GM23248 (cell line): ENCODE data around the gene CRP.

Source experiments
- EZH2 ChIP-seq: fragments of 200-600 bp; sonication (generic); IDR thresholded peaks from 2 replicates; pipeline ENCODE4 v1.6.1; 2018; ENCODE audit warnings: antibody characterized with exemption, mild to moderate bottlenecking; ENCODE audit not compliant: insufficient read depth, poor library complexity, severe bottlenecking
- EZH2phosphoT487 ChIP-seq: fragments of 200-600 bp; sonication (generic); IDR thresholded peaks from 2 replicates; pipeline ENCODE4 v1.6.1; 2018; ENCODE audit warnings: antibody characterized with exemption, moderate library complexity, mild to moderate bottlenecking, low read depth; ENCODE audit not compliant: insufficient read depth

DNA sequence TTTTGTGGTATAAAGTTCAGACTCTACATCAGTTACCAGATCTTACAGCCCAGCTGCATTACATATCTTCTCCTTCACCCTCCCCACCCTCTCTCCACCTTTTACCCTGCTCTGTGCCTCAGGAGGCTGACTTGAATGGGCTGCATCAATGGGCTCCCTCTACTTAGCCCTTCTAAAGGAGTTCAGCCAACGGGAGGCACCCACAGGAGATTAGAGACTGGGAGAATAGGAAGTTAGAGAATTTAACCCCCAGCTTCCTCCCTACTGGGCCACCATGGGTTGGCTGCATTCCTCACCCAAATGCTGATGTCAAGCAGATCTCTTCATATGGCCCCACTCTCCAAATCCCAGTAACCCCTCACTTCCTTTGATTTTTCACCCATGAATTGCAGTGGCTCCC is 49.3 kb upstream of the CRP start:
- TF ChIP-seq EZH2 (no peak), EZH2phosphoT487 (no peak)
